Naive thymus-derived CD8-positive, alpha-beta T cell (primary cell): ENCODE measurements around the gene CTU2. TPM values are rescaled to one million over a fixed set of nuclear protein-coding genes. Genes with fewer than 3 reads are reported as not detected.

Experiments used
- ATAC-seq, 2 donors: fragments of 150-1000 bp; cut with Tn5 transposase in 1 of 2; sonication (Bioruptor Pico), chemical (Tn5 transposase) in 1 of 2; 1 replicate in 1 of 2; 2 replicates in 1 of 2; pipeline ENCODE4 v1.10.0; 2021; ENCODE audit warnings: mild to moderate bottlenecking in 2 of 2, moderate library complexity in 2 of 2
- POLR2A ChIA-PET: fragments of 350-600 bp; sonication (Branson Sonifier 250); formaldehyde crosslinking; loops from one replicate; lab custom pipeline; 2021; ENCODE audit warnings: antibody characterized with exemption; lab: Charles Lee
- DNase-seq, 10 donors: peaks; one replicate each; pipeline versions ENCODE4 v3.0.0 to v3.0.0-alpha.2; 2020 to 2022
- H3K27ac Mint-ChIP-seq, 10 donors: one replicate each; pipeline ENCODE4 v1.8.0; 2020 to 2022; ENCODE audit warnings: mild to moderate bottlenecking in 10 of 10, mixed read lengths in 10 of 10, moderate library complexity in 4 of 10, inconsistent platforms in 1 of 10
- H3K27me3 Mint-ChIP-seq, 5 donors: one replicate each; pipeline ENCODE4 v1.8.0; 2021 to 2022; ENCODE audit warnings: mixed read lengths in 5 of 5
- H3K36me3 Mint-ChIP-seq, 3 donors: one replicate each; pipeline ENCODE4 v1.8.0; 2020 to 2022; ENCODE audit warnings: mixed read lengths in 3 of 3, mild to moderate bottlenecking in 2 of 3, inconsistent platforms in 1 of 3
- H3K4me1 Mint-ChIP-seq, 4 donors: one replicate each; pipeline ENCODE4 v1.8.0; 2021 to 2022; ENCODE audit warnings: mixed read lengths in 4 of 4
- H3K4me3 Mint-ChIP-seq, 10 donors: one replicate each; pipeline ENCODE4 v1.8.0; 2020 to 2022; ENCODE audit warnings: mild to moderate bottlenecking in 10 of 10, mixed read lengths in 10 of 10, moderate library complexity in 6 of 10, inconsistent platforms in 1 of 10
- H3K9me3 Mint-ChIP-seq, 9 donors: one replicate each; pipeline ENCODE4 v1.8.0; 2020 to 2022; ENCODE audit warnings: mixed read lengths in 9 of 9, mild to moderate bottlenecking in 3 of 9, inconsistent platforms in 1 of 9, moderate library complexity in 1 of 9
- polyA plus RNA-seq, 3 donors: library from polyadenylated mRNA; unstranded; fragments of 300-500 nt; fragmentation: Illumina TruSeq; gene quantifications; one replicate each; pipeline ENCODE4 v1.2.3, GENCODE V29; 2021
- total RNA-seq, 8 experiments: library from RNA in 2 of 8; stranded (reverse) in 2 of 8; gene quantifications; one replicate each; pipeline ENCODE4 v1.2.3 and lab custom pipeline; 2021 to 2026

Gene CTU2
- total and polyA plus RNA-seq, 5 experiments from 2014 or later: 16.9 to 31.5 (median 21.9) TPM

GRCh38 chr16:88744577-88745521 is 38.5 kb downstream of the CTU2 start:
- no peaks in the 10 kb centered on the region for H3K27me3 Mint-ChIP-seq
- POLR2A ChIA-PET: interaction anchor here (0.5 to 5.6 kb wide), 19 partner anchors 7 to 473 kb away, joined by 3 to 81 read pairs (median 5); partner anchors contain the start of genes APRT, CDT1, CTU2 and GALNS
- no peaks in the 10 kb centered on the region for H3K9me3 Mint-ChIP-seq
- peak overlapping the region in 6 of 10 donors; percentile 35 to 89 (median 80) for H3K27ac Mint-ChIP-seq
- H3K4me3 Mint-ChIP-seq: peak overlapping the region in 7 of 10 donors; percentile 50 to 80 (median 75)
- H3K4me1 Mint-ChIP-seq: peaks cover 10 to 38% (median 32%) of the 10 kb centered on the region in 4 donors
- no peak for ATAC-seq
- no peak for DNase-seq
- H3K36me3 Mint-ChIP-seq: peaks cover 0 to 2% (median 0%) of the 10 kb centered on the region in 3 donors

- POLR2A ChIA-PET: interaction anchor here (0.8 to 5.6 kb wide), 11 partner anchors 8 to 66 kb away, joined by 3 to 81 read pairs (median 6); partner anchors contain the start of genes APRT and PIEZO1
- DNase-seq (no peak), ATAC-seq (no peak)
- Mint-ChIP-seq H3K27me3 (no peaks in the 10 kb centered on the region), H3K9me3 (no peaks in the 10 kb centered on the region), H3K4me3 (peak overlapping the region in 5 of 10 donors; percentile 24 to 75 (median 60)), H3K36me3 (no peaks in the 10 kb centered on the region), H3K4me1 (peaks cover 10 to 39% (median 32%) of the 10 kb centered on the region in 4 donors), H3K27ac (peak overlapping the region in 8 of 10 donors; percentile 73 to 89 (median 79))
Observed at GRCh38 chr16:88746506-88746905, 40.2 kb downstream of the CTU2 start.

DNA sequence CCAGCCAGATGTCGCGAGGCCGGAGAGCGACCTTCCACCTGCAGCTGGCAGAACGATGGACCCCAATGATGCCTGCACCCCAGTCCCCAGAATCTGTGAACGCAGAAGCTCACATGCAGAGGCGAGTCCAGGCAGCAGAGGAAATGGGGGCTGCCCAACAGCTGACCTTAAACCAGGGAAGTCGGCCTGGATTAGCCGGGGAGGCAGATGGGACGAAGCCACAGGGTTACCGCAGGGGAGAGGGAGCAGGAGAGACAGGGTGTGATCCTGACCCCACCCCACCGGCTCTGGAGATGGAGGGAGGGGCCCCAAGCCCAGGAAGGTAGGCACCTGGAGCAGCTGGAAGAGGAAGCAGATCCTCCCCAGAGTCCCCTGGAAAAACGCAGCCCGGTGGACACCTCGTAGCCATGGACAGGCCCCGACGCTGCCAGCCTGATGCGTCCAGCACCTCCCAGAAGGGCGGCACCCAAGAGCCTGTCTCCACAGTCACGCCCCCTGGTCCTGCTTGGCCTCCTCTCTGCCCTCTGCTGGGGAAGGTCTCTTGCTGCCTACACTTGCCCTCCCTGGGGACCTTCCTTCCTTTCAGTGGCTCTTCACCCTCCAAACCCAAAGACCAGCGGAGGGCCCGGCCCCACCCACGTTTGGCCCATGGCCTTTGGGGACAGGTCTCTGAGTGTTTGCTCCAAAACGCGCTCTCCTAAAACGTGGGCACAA is 41.4 kb downstream of the CTU2 start:
- no peaks in the 10 kb centered on the region for H3K9me3 Mint-ChIP-seq
- no peaks in the 10 kb centered on the region for H3K36me3 Mint-ChIP-seq
- DNase-seq (no peak), ATAC-seq (no peak)
- POLR2A ChIA-PET: interaction anchor here (0.9 to 5.6 kb wide), 4 partner anchors 10 to 109 kb away, joined by 4 to 81 read pairs (median 6); partner anchors contain the start of genes GALNS, PIEZO1 and TRAPPC2L
- no peaks in the 10 kb centered on the region for H3K27me3 Mint-ChIP-seq
- H3K4me3 Mint-ChIP-seq: peak overlapping the region in 1 of 10 donors; percentile 10
- peak overlapping the region in 3 of 10 donors; percentile 49 to 74 (median 63) for H3K27ac Mint-ChIP-seq
- peaks cover 10 to 40% (median 32%) of the 10 kb centered on the region in 4 donors for H3K4me1 Mint-ChIP-seq

GRCh38 chr16:88748364-88748763 is 42.1 kb downstream of the CTU2 start:
- H3K4me3 Mint-ChIP-seq: no peak overlapping the region
- POLR2A ChIA-PET: interaction anchor here (1.6 to 1.9 kb wide), 2 partner anchors 33 to 109 kb away, joined by 4 to 6 read pairs; partner anchors contain the start of genes GALNS and TRAPPC2L

GRCh38 chr16:88749358-88749757 is 43.1 kb downstream of the CTU2 start:
- ATAC-seq (no peak), DNase-seq (no peak)
- H3K9me3 Mint-ChIP-seq: no peaks in the 10 kb centered on the region
- H3K36me3 Mint-ChIP-seq: no peaks in the 10 kb centered on the region
- H3K27ac Mint-ChIP-seq: no peak overlapping the region
- POLR2A ChIA-PET: interaction anchor here (1.6 kb wide), 1 partner anchor 32 kb away, joined by 4 read pairs; no protein-coding TSS in a partner anchor
- no peak overlapping the region for H3K4me3 Mint-ChIP-seq
- H3K4me1 Mint-ChIP-seq: peaks cover 9 to 32% (median 22%) of the 10 kb centered on the region in 4 donors
- H3K27me3 Mint-ChIP-seq: no peaks in the 10 kb centered on the region

More at GRCh38 chr16:88748364-88748763, 42.1 kb downstream of the CTU2 start:
- no peaks in the 10 kb centered on the region for H3K36me3 Mint-ChIP-seq
- H3K27ac Mint-ChIP-seq: peak overlapping the region in 1 of 10 donors; percentile 49
- H3K27me3 Mint-ChIP-seq: no peaks in the 10 kb centered on the region
- no peak for ATAC-seq
- H3K4me1 Mint-ChIP-seq: peaks cover 10 to 39% (median 31%) of the 10 kb centered on the region in 4 donors
- no peaks in the 10 kb centered on the region for H3K9me3 Mint-ChIP-seq
- DNase-seq: no peak

GRCh38 chr16:88750854-88751253 is 44.6 kb downstream of the CTU2 start:
- Mint-ChIP-seq H3K4me1 (peaks cover 7 to 26% (median 13%) of the 10 kb centered on the region in 4 donors), H3K9me3 (no peaks in the 10 kb centered on the region), H3K27me3 (no peaks in the 10 kb centered on the region), H3K4me3 (no peak overlapping the region), H3K36me3 (no peaks in the 10 kb centered on the region), H3K27ac (no peak overlapping the region)
- no peak for ATAC-seq
- POLR2A ChIA-PET: interaction anchor here (1.1 kb wide), 1 partner anchor 30 kb away, joined by 3 read pairs; no protein-coding TSS in a partner anchor
- no peak for DNase-seq

- Mint-ChIP-seq H3K27ac (no peak overlapping the region), H3K4me3 (no peak overlapping the region), H3K36me3 (no peaks in the 10 kb centered on the region), H3K9me3 (no peaks in the 10 kb centered on the region), H3K27me3 (no peaks in the 10 kb centered on the region), H3K4me1 (peaks cover 0 to 15% (median 6%) of the 10 kb centered on the region in 4 donors)
- ATAC-seq: no peak
- no peak for DNase-seq
- POLR2A ChIA-PET: interaction anchor here (1.0 kb wide), 1 partner anchor 14 kb away, joined by 3 read pairs; no protein-coding TSS in a partner anchor
Observed at GRCh38 chr16:88752386-88753002, 46.2 kb downstream of the CTU2 start.

DNA sequence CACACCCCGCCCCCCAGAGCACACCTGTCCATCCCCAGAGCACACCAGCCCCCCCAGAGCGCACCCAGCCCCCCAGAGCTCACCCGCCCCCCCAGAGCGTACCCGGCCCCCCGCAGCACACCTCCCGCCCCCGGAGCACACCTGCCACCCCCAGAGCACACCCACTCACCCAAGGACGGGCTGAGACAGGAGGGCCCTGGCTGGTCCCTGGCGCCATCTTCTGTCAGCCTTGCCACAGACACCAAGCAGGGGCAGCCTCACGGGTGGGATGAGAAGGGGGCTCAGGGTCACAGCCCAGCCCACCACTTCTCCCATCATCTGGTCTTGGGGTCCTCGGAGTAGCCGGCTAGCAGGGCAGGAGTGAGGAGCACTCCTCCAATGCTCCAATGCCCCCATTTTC is 46.9 kb downstream of the CTU2 start:
- POLR2A ChIA-PET: no interaction called here
- Mint-ChIP-seq H3K4me3 (no peak overlapping the region), H3K9me3 (no peaks in the 10 kb centered on the region), H3K27me3 (no peaks in the 10 kb centered on the region), H3K27ac (peak overlapping the region in 1 of 10 donors; percentile 52), H3K36me3 (no peaks in the 10 kb centered on the region), H3K4me1 (peaks cover 0 to 16% (median 6%) of the 10 kb centered on the region in 4 donors)
- DNase-seq: no peak
- ATAC-seq: no peak

DNA sequence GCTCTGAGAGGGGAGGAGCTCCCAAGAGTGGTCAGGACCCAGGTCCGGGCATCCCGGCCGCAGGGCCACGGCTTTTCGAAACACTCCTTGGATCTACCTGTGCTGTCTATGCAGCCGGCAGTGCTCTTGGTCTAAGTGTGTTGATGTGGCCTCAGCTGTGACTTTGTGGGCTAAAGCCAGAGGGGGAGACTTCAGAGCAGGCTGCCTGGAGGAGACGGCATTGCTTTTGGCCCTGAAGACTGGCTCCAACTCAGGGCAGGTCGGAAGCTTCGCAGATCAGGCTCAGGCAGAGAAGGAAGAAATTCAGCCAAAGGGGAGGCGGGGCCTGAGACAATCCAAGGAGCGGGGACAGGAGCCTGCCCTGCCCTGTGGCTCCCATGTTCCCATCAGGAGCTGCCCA is 47.3 kb downstream of the CTU2 start:
- POLR2A ChIA-PET: interaction anchor here (1.3 to 2.0 kb wide), 2 partner anchors 7 to 28 kb away, joined by 4 to 9 read pairs; no protein-coding TSS in a partner anchor
- no peak overlapping the region for H3K4me3 Mint-ChIP-seq
- no peaks in the 10 kb centered on the region for H3K27me3 Mint-ChIP-seq
- ATAC-seq (no peak), DNase-seq (no peak)
- H3K27ac Mint-ChIP-seq: peak overlapping the region in 2 of 10 donors; percentile 52 to 75
- H3K36me3 Mint-ChIP-seq: no peaks in the 10 kb centered on the region
- H3K9me3 Mint-ChIP-seq: no peaks in the 10 kb centered on the region
- H3K4me1 Mint-ChIP-seq: peaks cover 0 to 20% (median 8%) of the 10 kb centered on the region in 4 donors

GRCh38 chr16:88754109-88754911 is 48.0 kb downstream of the CTU2 start:
- Mint-ChIP-seq H3K27me3 (no peaks in the 10 kb centered on the region), H3K27ac (no peak overlapping the region), H3K4me1 (peaks cover 3 to 26% (median 12%) of the 10 kb centered on the region in 4 donors), H3K36me3 (no peaks in the 10 kb centered on the region), H3K9me3 (no peaks in the 10 kb centered on the region), H3K4me3 (no peak overlapping the region)
- ATAC-seq: no peak
- POLR2A ChIA-PET: interaction anchor here (1.3 to 2.1 kb wide), 3 partner anchors 8 to 27 kb away, joined by 4 to 9 read pairs (median 5); no protein-coding TSS in a partner anchor
- no peak for DNase-seq
